Measurements from ENCODE around the gene PTPDC1. TPM values are rescaled to one million over a fixed set of nuclear protein-coding genes. Genes with fewer than 3 reads are reported as not detected.

The PTPDC1 gene
- total RNA-seq, 4 donors from 2014 or later, result 10.6 to 33.6 (median 21.6) TPM

DNA sequence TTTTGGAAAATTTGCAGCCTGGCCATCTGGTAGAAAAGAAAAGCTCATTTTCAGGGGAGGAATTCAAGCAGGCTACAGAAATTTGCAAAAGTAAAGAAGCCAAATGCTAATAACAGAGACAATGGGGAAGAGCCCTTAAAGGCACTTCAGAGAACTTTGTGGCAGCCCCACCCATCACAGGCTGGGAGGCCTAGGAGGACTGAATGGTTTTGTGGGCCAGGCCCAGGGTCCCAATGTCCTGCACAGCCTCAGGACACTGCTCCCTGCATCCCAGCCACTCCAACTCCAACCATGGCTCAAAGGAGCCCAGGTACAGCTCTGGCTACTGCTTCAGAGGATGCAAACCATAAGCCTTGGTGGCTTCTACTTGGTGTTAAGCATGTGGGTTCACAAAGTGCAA is 44.3 kb downstream of the PTPDC1 start:
- Histone ChIP-seq H3K4me3 (no peak overlapping the region), H3K27ac (no peak overlapping the region), H3K36me3 (peaks cover 0 to 6% of the 10 kb centered on the region in 2 donors), H3K9me3 (peaks cover 0 to 30% (median 0%) of the 10 kb centered on the region in 3 donors), H3K4me1 (peaks cover 0 to 1% (median 0%) of the 10 kb centered on the region in 3 donors), H3K27me3 (no peaks in the 10 kb centered on the region)
- no peak for ATAC-seq
- TF ChIP-seq EP300 (IDR thresholded peaks at IDR 0.05) (no peak), POLR2AphosphoS5 (IDR thresholded peaks at IDR 0.05) (no peak), POLR2A (IDR thresholded peaks at IDR 0.05) (no peak), CTCF (IDR thresholded peaks at IDR 0.05) (no peak)

GRCh38 chr9:94134629-94135028 is 50.4 kb downstream of the PTPDC1 start:
- WGBS, 2 donors (ENCODE audit: low coverage in 1 of 2), result 57 to 73% methylated on average over 3 to 6 of the region's 7 CpGs
- no peak for ATAC-seq
- no peaks in the 10 kb centered on the region for H3K9me3 ChIP-seq
- H3K4me1 ChIP-seq, result peaks cover 14 to 53% (median 21%) of the 10 kb centered on the region in 3 donors
- H3K36me3 ChIP-seq, result no peaks in the 10 kb centered on the region
- TF ChIP-seq CTCF (IDR thresholded peaks at IDR 0.05), result no peak
- TF ChIP-seq EP300 (IDR thresholded peaks at IDR 0.05), result no peak
- no peak for TF ChIP-seq POLR2A (IDR thresholded peaks at IDR 0.05)
- no peak for TF ChIP-seq POLR2AphosphoS5 (IDR thresholded peaks at IDR 0.05)
- H3K27ac ChIP-seq, result peak overlapping the region; percentile 87 to 94 (median 90)
- no peaks in the 10 kb centered on the region for H3K27me3 ChIP-seq
- no peak overlapping the region for H3K4me3 ChIP-seq

GRCh38 chr9:94135222-94135621 is 51.0 kb downstream of the PTPDC1 start:
- H3K36me3 ChIP-seq, result no peaks in the 10 kb centered on the region
- peaks cover 17 to 59% (median 21%) of the 10 kb centered on the region in 3 donors for H3K4me1 ChIP-seq
- ATAC-seq, result peak; percentile 91
- no peaks in the 10 kb centered on the region for H3K9me3 ChIP-seq
- 9 to 10% methylated on average over 3 of the region's 3 CpGs for WGBS, 2 donors (ENCODE audit: low coverage in 1 of 2)
- H3K27ac ChIP-seq, result peak overlapping the region; percentile 87 to 94 (median 90)
- H3K4me3 ChIP-seq, result no peak overlapping the region
- no peaks in the 10 kb centered on the region for H3K27me3 ChIP-seq
- peak; percentile 17 to 71 (median 44) for TF ChIP-seq CTCF (IDR thresholded peaks at IDR 0.05)
- peak; percentile 93 for TF ChIP-seq EP300 (IDR thresholded peaks at IDR 0.05)
- no peak for TF ChIP-seq POLR2A (IDR thresholded peaks at IDR 0.05)
- peak; percentile 100 for TF ChIP-seq POLR2AphosphoS5 (IDR thresholded peaks at IDR 0.05)

DNA sequence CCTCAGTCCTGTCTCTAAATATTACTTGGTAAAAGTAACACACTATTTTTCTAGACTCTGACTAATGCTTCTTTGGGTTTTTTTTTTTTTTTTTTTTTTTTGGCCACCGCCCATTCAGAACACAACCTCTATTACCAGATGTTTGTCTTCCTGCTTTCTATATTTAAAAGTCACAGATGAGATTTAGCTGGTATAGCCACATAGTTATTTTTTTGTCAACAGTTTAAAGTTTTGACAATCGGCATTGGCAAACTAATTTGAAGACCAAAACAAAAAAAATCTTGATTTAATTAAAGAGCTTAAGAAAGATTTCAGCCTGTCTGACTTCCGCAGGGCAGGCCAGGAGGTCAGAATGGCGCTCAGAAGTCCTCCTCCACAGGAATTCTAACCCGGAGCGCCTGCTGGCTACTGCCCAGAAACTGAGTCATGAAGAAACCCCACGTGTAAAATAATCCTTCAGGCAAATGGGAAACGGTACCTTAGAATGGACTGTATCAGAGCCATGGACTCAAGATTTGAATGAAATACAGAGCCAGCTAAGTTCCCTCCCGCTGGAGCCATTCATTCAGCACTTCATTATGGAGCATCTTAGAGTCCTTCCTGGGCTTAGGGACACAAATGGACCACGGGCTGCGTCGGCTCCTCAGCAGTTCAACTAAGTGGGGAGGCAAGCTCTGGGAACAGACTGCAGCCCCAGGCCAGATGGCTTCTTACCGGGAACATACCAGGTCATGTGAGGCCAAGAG is 55.6 kb downstream of the PTPDC1 start:
- Histone ChIP-seq H3K27me3 (no peaks in the 10 kb centered on the region), H3K4me1 (peaks cover 17 to 73% (median 19%) of the 10 kb centered on the region in 3 donors), H3K4me3 (peak overlapping the region in 1 of 2 donors; percentile 9), H3K27ac (peak overlapping the region; percentile 89 to 99 (median 92)), H3K9me3 (no peaks in the 10 kb centered on the region), H3K36me3 (no peaks in the 10 kb centered on the region)
- ATAC-seq, result peak; percentile 88
- WGBS, 2 donors (ENCODE audit: low coverage in 1 of 2), result 7 to 13% methylated on average over 6 to 9 of the region's 13 CpGs
- TF ChIP-seq POLR2A (IDR thresholded peaks at IDR 0.05), result no peak
- TF ChIP-seq EP300 (IDR thresholded peaks at IDR 0.05), result no peak
- TF ChIP-seq POLR2AphosphoS5 (IDR thresholded peaks at IDR 0.05), result peak; percentile 79
- TF ChIP-seq CTCF (IDR thresholded peaks at IDR 0.05), result no peak

DNA sequence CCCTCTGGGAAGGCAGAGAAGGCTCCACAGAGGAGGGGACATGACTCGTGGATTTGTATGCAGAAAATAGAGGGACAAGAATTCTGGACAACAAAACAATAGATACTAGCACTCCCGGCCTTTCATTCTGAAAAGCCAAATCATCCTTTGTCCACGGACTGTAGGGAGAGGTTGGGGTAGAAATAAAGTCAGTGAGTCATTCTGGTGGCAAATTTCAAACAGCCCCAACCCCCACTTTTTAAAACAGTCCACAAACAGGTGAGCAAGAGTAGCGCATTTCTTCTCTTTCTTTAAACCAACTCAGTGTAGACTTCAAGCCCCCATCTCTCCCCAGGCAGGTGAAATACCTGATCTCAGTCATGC is 56.1 kb downstream of the PTPDC1 start:
- peak overlapping the region in 1 of 2 donors; percentile 9 for H3K4me3 ChIP-seq
- no peak for ATAC-seq
- peaks cover 17 to 72% (median 19%) of the 10 kb centered on the region in 3 donors for H3K4me1 ChIP-seq
- peak overlapping the region; percentile 89 to 99 (median 92) for H3K27ac ChIP-seq
- no peak for TF ChIP-seq CTCF (IDR thresholded peaks at IDR 0.05)
- no peak for TF ChIP-seq POLR2AphosphoS5 (IDR thresholded peaks at IDR 0.05)
- no peak for TF ChIP-seq EP300 (IDR thresholded peaks at IDR 0.05)
- TF ChIP-seq POLR2A (IDR thresholded peaks at IDR 0.05), result no peak
- 32 to 60% methylated on average over 3 to 4 of the region's 4 CpGs for WGBS, 2 donors (ENCODE audit: low coverage in 1 of 2)
- no peaks in the 10 kb centered on the region for H3K36me3 ChIP-seq
- no peaks in the 10 kb centered on the region for H3K27me3 ChIP-seq
- H3K9me3 ChIP-seq, result no peaks in the 10 kb centered on the region

Measured in gastroesophageal sphincter (tissue), 4 donors.